Left cardiac atrium (tissue), 4 donors: ENCODE measurements around the gene PPARGC1A. TPM values are rescaled to one million over a fixed set of nuclear protein-coding genes. Genes with fewer than 3 reads are reported as not detected.
A peak's percentile ranks its signal among the peaks of the same experiment; 100 is the strongest.

Experiments used
- ATAC-seq, 2 donors: fragments of 200-7000 bp; cut with Tn5 transposase; one replicate each; pipeline ENCODE4 v1.9.1; 2020; ENCODE audit warnings: mild to moderate bottlenecking in 2 of 2, moderate library complexity in 2 of 2
- DNase-seq: peaks from one replicate; pipeline ENCODE4 v3.0.0-alpha.2; 2020
- intact Hi-C, 2 donors: fragments of 100-400 bp; cut with DNase I; formaldehyde crosslinking; loops; one replicate each; pipeline versions ENCODE4 v1.14.1 to v1.15.1; 2022 to 2023
- total RNA-seq, 2 donors: library from RNA; stranded (reverse); fragmentation: NEBNext Ultra II Directional; extraction: Animal tissue kit (Norgen Biotek cat#: 25700); gene quantifications; one replicate each; pipeline ENCODE4 v1.2.1, GENCODE V29; 2021
- donor health status: DM: no; HTN: yes; CAD: no.
- donor health status: DM: no; HTN: yes; CAD: no; lungs with severe emphysema.
- donor health status: DM: yes; HTN: yes; CAD: no.
- donor health status: Dilated cardiomyopathy.

PPARGC1A gene
- total RNA-seq, 2 donors from 2014 or later, result 75.4 to 180 TPM

GRCh38 chr4:23915459-23916132, 25.7 kb upstream of the PPARGC1A start:
- DNase-seq, result no peak
- intact Hi-C loops, result no loop called here
- ATAC-seq, result peak in 1 of 2 donors; percentile 31

GRCh38 chr4:23911675-23912455, 22.0 kb upstream of the PPARGC1A start:
- ATAC-seq (no peak), DNase-seq (no peak)
- intact Hi-C loops, result no loop called here

DNA sequence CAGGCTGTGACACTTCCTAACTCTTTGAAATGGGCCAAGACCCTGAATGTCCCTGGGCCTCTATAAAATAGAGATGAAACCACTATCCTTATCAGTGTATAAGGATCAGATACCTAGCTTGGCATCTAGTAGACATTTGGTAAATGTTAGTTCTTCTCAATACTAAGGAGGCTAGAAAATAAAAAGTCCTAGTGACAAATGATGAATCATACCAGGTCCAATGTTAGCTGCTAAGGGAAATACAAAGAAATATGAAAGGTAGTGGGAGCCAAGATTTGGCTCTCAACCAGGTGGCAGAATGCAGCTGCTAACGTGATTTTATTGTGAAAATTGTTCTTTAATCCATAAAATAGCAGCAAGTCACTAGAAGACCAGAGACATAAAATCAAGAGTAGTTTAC, 19.8 kb upstream of the PPARGC1A start:
- intact Hi-C loops, result no loop called here
- ATAC-seq (no peak), DNase-seq (no peak)

DNA sequence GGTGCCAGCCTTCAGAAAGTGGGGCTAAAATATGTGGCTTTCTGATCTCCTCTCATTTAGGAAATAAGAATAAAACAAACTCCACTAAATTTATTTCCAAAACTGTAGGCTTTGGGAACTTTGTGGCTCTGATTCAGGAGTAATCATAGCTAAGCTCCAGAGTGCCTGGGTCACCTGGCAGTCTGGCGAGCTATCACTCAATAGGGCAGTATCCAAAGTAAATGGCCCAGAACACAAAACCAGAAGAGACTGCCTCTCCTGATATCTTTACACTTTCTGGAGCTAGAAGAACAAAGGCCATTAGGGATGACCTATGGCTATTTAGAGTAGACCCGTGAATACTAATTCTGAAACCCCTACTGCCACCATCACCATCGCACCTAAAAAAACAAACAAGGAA, 17.0 kb upstream of the PPARGC1A start:
- intact Hi-C loops, result no loop called here
- ATAC-seq, result no peak
- no peak for DNase-seq

- peak; percentile 18 to 62 for ATAC-seq
- intact Hi-C loops, result no loop called here
- no peak for DNase-seq
Observed at GRCh38 chr4:23904639-23905071, 14.8 kb upstream of the PPARGC1A start.

- intact Hi-C loops, result no loop called here
- DNase-seq, result peak; percentile 34
- peak; percentile 21 to 33 for ATAC-seq
Observed at GRCh38 chr4:23903859-23904438, 14.1 kb upstream of the PPARGC1A start.

DNA sequence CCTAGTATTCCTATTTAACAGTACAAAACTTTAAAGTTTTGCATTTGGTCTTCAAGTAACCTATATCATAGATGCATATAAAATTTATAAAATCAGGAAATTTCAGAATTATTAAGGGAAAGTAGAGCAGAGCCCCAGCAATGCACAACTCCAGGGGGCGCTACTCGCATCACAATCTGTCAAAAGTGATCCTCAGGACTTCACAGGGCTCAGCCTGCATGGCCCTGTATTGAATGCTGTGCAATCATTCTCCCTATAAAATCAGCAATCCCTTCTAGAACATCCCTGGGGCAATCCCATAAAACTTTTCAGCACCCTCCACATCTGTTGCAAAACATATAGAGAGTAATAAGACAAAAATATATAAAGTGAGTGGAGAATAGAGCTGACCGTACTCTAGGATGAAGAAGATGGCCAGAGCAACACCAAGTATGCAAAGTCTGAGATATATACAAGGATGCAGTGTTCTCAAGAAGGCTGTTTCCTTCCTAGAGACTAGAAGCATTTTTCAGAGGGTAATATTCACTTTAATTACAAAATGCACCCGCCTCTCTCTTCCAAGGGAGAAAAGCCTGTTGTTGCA, 12.5 kb upstream of the PPARGC1A start:
- ATAC-seq (no peak), DNase-seq (no peak)
- intact Hi-C loops, result no loop called here

DNA sequence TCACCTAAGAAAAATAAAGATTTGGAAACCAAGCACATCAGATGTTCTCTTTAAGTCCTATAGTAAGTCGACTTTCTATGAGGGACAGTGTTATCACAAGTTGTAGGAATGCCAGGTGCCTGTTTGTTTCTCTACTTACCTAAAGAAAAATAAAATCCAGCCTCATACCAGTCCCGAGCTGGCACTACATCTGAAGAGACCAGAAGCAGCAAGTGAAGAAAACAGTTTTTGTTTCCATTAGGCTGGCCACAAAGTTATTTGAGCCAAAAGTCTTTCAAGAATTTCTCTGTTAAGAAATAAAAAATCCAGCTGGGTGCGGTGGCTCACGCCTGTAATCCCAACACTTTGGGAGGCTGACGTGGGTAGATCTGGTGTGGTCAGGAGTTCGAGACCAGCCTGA, 10.8 kb upstream of the PPARGC1A start:
- no peak for ATAC-seq
- no peak for DNase-seq
- intact Hi-C loops, result no loop called here

DNA sequence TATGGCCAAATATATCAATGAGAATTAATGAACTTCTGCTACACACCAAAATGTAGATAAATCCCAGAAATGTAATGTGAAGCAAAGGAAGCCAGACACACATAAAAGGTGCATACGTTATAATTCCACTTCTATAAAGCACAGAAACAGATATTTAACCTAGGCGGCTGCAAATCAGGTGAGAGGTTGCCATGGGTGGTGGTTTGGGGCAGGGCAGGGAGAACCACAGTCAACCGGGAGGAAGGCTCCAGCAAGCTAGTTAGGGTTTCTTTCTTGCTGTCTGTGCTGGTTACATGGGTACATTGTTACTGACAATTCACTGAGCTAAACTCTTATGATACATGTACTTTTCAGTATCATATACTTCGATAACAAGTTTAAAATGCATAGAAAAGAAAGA, 9.7 kb upstream of the PPARGC1A start:
- intact Hi-C loops, result no loop called here
- ATAC-seq, result no peak
- no peak for DNase-seq

GRCh38 chr4:23897564-23898109, 7.8 kb upstream of the PPARGC1A start:
- intact Hi-C loops, result no loop called here
- no peak for DNase-seq
- no peak for ATAC-seq

GRCh38 chr4:23894021-23894420, 4.2 kb upstream of the PPARGC1A start:
- intact Hi-C loops, result no loop called here
- DNase-seq, result no peak
- ATAC-seq, result no peak

- no peak for ATAC-seq
- DNase-seq, result no peak
- intact Hi-C loops, result no loop called here
Observed at GRCh38 chr4:23891064-23891421, 1.2 kb upstream of the PPARGC1A start.

DNA sequence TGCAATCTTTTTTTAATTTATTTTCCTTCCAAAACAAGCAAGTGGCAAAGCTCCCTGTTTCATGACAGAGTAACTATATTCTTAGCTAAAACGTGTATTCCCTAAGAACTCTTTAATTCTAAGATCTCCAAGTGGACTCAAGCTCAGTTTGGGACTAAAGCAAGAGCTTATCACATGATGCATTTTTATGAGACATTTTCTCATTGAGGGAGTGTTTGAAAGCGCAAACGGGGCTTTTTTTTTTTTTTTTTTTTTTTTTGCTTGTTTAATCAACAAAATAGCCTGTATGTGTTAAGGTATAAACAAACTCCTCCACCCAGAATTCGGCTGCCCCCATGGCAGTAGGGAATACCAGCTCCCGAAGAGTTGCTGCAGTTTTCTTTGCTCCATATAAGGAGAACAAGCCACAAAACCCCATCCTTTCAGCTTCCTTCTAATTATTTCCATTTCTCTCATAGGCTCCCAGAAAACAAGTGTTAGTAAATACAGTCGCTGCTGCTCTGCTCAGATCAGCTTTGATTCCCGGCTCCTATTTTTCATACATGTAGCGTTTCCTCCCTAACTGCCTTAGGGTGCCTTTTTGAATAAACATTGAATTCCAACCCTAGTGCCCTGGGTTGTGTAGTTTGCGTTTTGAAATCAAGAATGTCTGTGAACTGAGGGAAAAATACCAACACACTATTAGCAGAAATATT, 669 bp upstream of the PPARGC1A start:
- intact Hi-C loops, result no loop called here
- ATAC-seq (peak; percentile 17 to 19), DNase-seq (no peak)

GRCh38 chr4:23889391-23889790, 456 bp downstream of the PPARGC1A start:
- no peak for DNase-seq
- ATAC-seq, result no peak
- intact Hi-C loops, result loop anchor here in 1 of 2 donors (5.0 kb wide), 1 partner anchor 43 kb away; no protein-coding TSS in a partner anchor

GRCh38 chr4:23888421-23889319, 1.2 kb downstream of the PPARGC1A start:
- DNase-seq (no peak), ATAC-seq (peak; percentile 64 to 71)
- intact Hi-C loops, result loop anchor here in 1 of 2 donors (5.0 kb wide), 1 partner anchor 44 kb away; no protein-coding TSS in a partner anchor

DNA sequence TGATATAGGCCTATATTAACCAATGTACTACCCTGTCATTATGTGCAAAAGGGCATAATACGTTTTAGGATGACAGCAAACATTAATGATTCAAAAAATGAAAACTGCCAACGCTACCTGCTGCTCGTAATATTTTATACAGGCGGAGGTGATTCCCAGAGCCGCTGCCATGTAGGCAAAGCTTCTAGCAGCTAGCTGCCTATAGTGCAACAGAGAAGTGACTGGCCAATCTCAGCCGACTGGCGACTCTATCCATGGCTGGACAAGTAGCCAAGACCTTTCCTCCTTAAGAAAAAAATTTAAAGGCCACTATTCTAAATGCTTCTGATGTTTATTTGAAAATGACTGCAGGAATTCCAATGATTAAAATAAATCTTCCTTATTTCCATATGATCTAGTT, 1.9 kb downstream of the PPARGC1A start:
- ATAC-seq, result peak in 1 of 2 donors; percentile 31
- DNase-seq, result no peak
- intact Hi-C loops, result loop anchor here in 1 of 2 donors (5.0 kb wide), 1 partner anchor 44 kb away; no protein-coding TSS in a partner anchor

- no peak for ATAC-seq
- no peak for DNase-seq
- intact Hi-C loops, result loop anchor here in 1 of 2 donors (5.0 kb wide), 1 partner anchor 45 kb away; no protein-coding TSS in a partner anchor
Observed at GRCh38 chr4:23887173-23887572, 2.7 kb downstream of the PPARGC1A start.
